C4-2B (cell line): Measurements from ENCODE around the gene MBD6.
A peak's percentile ranks its signal among the peaks of the same experiment; 100 is the strongest.

Source experiments
- H3K27ac ChIP-seq: fragments of 450-650 bp; 2 replicates; pipeline ENCODE4 v1.5.1; 2017
- CTCF ChIP-seq: fragments of 450-650 bp; conservative IDR thresholded peaks from 2 replicates; pipeline ENCODE4 v1.5.1; 2017; ENCODE audit warnings: mild to moderate bottlenecking
- ZFX ChIP-seq: fragments of 450-650 bp; IDR thresholded peaks from 2 replicates; pipeline ENCODE4 v1.6.1; 2017

The MBD6 gene

GRCh38 chr12:57539134-57539768 lies 16.6 kb downstream of the MBD6 start:
- H3K27ac ChIP-seq: no peak overlapping the region
- TF ChIP-seq ZFX (no peak), CTCF (no peak)

GRCh38 chr12:57541001-57541400 lies 18.4 kb downstream of the MBD6 start:
- TF ChIP-seq ZFX: no peak
- H3K27ac ChIP-seq: no peak overlapping the region

GRCh38 chr12:57541717-57542116 lies 19.1 kb downstream of the MBD6 start:
- TF ChIP-seq ZFX: no peak
- no peak for TF ChIP-seq CTCF
- H3K27ac ChIP-seq: no peak overlapping the region

GRCh38 chr12:57543581-57543980 lies 21.0 kb downstream of the MBD6 start:
- TF ChIP-seq ZFX: no peak
- TF ChIP-seq CTCF: no peak
- no peak overlapping the region for H3K27ac ChIP-seq

GRCh38 chr12:57545809-57546437 lies 23.3 kb downstream of the MBD6 start:
- no peak for TF ChIP-seq ZFX
- TF ChIP-seq CTCF: no peak
- peak overlapping the region; percentile 88 for H3K27ac ChIP-seq

GRCh38 chr12:57546438-57547287 lies 24.0 kb downstream of the MBD6 start, which contains the start of gene DCTN2:
DCTN2 (minus strand) TSS chr12:57547192; CDS start chr12:57547063, 129 bp downstream.
- peak within 1 kb of the TSS; percentile 88 for H3K27ac ChIP-seq
- TF ChIP-seq ZFX: peak; percentile 68
- TF ChIP-seq CTCF: no peak; the same call in 1 of the 2 replicates

GRCh38 chr12:57547288-57548012 lies 24.8 kb downstream of the MBD6 start:
- H3K27ac ChIP-seq: peak overlapping the region; percentile 88
- TF ChIP-seq ZFX (no peak), CTCF (no peak)
